Fibroblast of pulmonary artery (primary cell): ENCODE measurements around the gene LDAH.

Source experiments
- DNase-seq: peaks from one replicate; pipeline ENCODE4 v3.0.0-alpha.2; 2010; ENCODE audit warnings: low read depth
- H3K4me3 ChIP-seq: replicated peaks from 2 replicates; pipeline ENCODE4 v1.5.1; 2011; ENCODE audit warnings: low read depth, mild to moderate bottlenecking, control low read depth, low read length, moderate library complexity
- CTCF ChIP-seq: IDR thresholded peaks from 2 replicates; pipeline ENCODE4 v1.5.1; 2011; ENCODE audit warnings: mild to moderate bottlenecking, control low read depth, low read length, inconsistent platforms; ENCODE audit errors: missing control alignments

LDAH gene

GRCh38 chr2:20643060-20643459 is 179.8 kb downstream of the LDAH start:
- TF ChIP-seq CTCF = no peak
- no peak overlapping the region for H3K4me3 ChIP-seq
- no peak for DNase-seq

GRCh38 chr2:20642055-20642971 is 180.6 kb downstream of the LDAH start:
- no peak overlapping the region for H3K4me3 ChIP-seq
- DNase-seq = peak; percentile 71
- peak; percentile 90 for TF ChIP-seq CTCF

GRCh38 chr2:20641123-20641985 is 181.5 kb downstream of the LDAH start:
- DNase-seq = peak; percentile 32
- TF ChIP-seq CTCF = no peak
- H3K4me3 ChIP-seq = no peak overlapping the region

- DNase-seq = no peak
- no peak for TF ChIP-seq CTCF
- no peak overlapping the region for H3K4me3 ChIP-seq
These were observed 182.3 kb downstream of the LDAH start for GRCh38 chr2:20640411-20641122.

GRCh38 chr2:20638646-20639430 is 184.1 kb downstream of the LDAH start:
- no peak overlapping the region for H3K4me3 ChIP-seq
- DNase-seq = no peak
- TF ChIP-seq CTCF = no peak

GRCh38 chr2:20638014-20638413 is 184.9 kb downstream of the LDAH start:
- no peak for TF ChIP-seq CTCF

More at GRCh38 chr2:20638014-20638413, 184.9 kb downstream of the LDAH start:
- H3K4me3 ChIP-seq = no peak overlapping the region
- no peak for DNase-seq
